Stimulated activated naive CD8-positive, alpha-beta T cell treated with anti-CD3 and anti-CD28 coated beads, Interleukin-15, amount 100 ng/mL, for 72 hours (primary cell): ENCODE measurements around the gene GOPC.
"Not testable (repeated sequence)": the region's sequence is repeated elsewhere in the genome, so short reads cannot be mapped to it uniquely, and the experiment has no call there.

Source experiments
- ATAC-seq: fragments of 150-1000 bp; cut with Tn5 transposase; 2 replicates; pipeline ENCODE4 v1.10.0; 2021; ENCODE audit warnings: mild to moderate bottlenecking, moderate library complexity
- DNase-seq, 2 donors: peaks; one replicate each; pipeline ENCODE4 v3.0.0; 2021 to 2022
- H3K27ac Mint-ChIP-seq, 2 donors: one replicate each; pipeline ENCODE4 v1.8.0; 2022; ENCODE audit warnings: mild to moderate bottlenecking in 2 of 2, mixed read lengths in 2 of 2, moderate library complexity in 2 of 2
- H3K27me3 Mint-ChIP-seq: one replicate; pipeline ENCODE4 v1.8.0; 2022; ENCODE audit warnings: mixed read lengths
- H3K4me1 Mint-ChIP-seq: one replicate; pipeline ENCODE4 v1.8.0; 2022; ENCODE audit warnings: mild to moderate bottlenecking, mixed read lengths
- H3K4me3 Mint-ChIP-seq, 2 donors: one replicate each; pipeline ENCODE4 v1.8.0; 2022; ENCODE audit warnings: mild to moderate bottlenecking in 2 of 2, mixed read lengths in 2 of 2, moderate library complexity in 1 of 2
- H3K9me3 Mint-ChIP-seq, 2 donors: one replicate each; pipeline ENCODE4 v1.8.0; 2022; ENCODE audit warnings: mixed read lengths in 2 of 2

Gene GOPC

GRCh38 chr6:117518870-117519269, 83.4 kb downstream of the GOPC start:
- H3K27me3 Mint-ChIP-seq, result no peaks in the 10 kb centered on the region
- H3K4me3 Mint-ChIP-seq, result no peak overlapping the region
- ATAC-seq, result no peak
- DNase-seq, result no peak
- H3K9me3 Mint-ChIP-seq, result no peaks in the 10 kb centered on the region
- H3K4me1 Mint-ChIP-seq, result no peaks in the 10 kb centered on the region
- no peak overlapping the region for H3K27ac Mint-ChIP-seq

GRCh38 chr6:117517995-117518394, 84.3 kb downstream of the GOPC start:
- not testable (repeated sequence) for DNase-seq, H3K4me1 Mint-ChIP-seq, H3K4me3 Mint-ChIP-seq, H3K9me3 Mint-ChIP-seq, H3K27me3 Mint-ChIP-seq, ATAC-seq, H3K27ac Mint-ChIP-seq

DNA sequence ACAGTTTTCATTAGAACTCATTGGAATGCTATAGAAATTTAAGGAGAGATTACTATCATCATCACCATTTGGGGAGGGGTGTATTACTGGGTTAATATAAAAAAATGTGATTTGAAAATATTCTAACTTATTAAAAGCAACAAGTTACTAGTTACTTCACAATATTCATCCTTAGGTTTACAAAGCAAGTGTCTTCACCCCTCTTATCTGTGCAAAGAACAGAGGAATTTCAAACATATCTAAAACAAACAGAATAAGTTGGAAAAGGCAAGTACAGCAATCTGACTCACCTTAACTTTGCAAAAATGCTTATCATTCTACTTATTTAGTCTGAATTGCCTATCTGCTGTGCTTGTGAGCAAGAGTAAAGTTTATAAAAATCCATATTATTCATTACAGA, 87.0 kb downstream of the GOPC start:
- no peak for DNase-seq
- H3K27ac Mint-ChIP-seq, result peak overlapping the region in 1 of 2 donors; percentile 28
- H3K4me1 Mint-ChIP-seq, result no peaks in the 10 kb centered on the region
- H3K9me3 Mint-ChIP-seq, result no peaks in the 10 kb centered on the region
- H3K4me3 Mint-ChIP-seq, result no peak overlapping the region
- ATAC-seq, result no peak
- H3K27me3 Mint-ChIP-seq, result no peaks in the 10 kb centered on the region

GRCh38 chr6:117514655-117515054, 87.7 kb downstream of the GOPC start:
- H3K9me3 Mint-ChIP-seq, result no peaks in the 10 kb centered on the region
- no peak for ATAC-seq
- H3K27me3 Mint-ChIP-seq, result no peaks in the 10 kb centered on the region
- no peaks in the 10 kb centered on the region for H3K4me1 Mint-ChIP-seq
- no peak overlapping the region for H3K27ac Mint-ChIP-seq
- H3K4me3 Mint-ChIP-seq, result no peak overlapping the region
- DNase-seq, result no peak

- no peak for ATAC-seq
- Mint-ChIP-seq H3K4me3 (no peak overlapping the region), H3K9me3 (no peaks in the 10 kb centered on the region), H3K27ac (no peak overlapping the region), H3K4me1 (no peaks in the 10 kb centered on the region), H3K27me3 (no peaks in the 10 kb centered on the region)
- DNase-seq, result no peak
These were observed 88.4 kb downstream of the GOPC start for GRCh38 chr6:117513778-117514365.

GRCh38 chr6:117512987-117513573, 89.2 kb downstream of the GOPC start:
- H3K27me3 Mint-ChIP-seq, result no peaks in the 10 kb centered on the region
- no peaks in the 10 kb centered on the region for H3K9me3 Mint-ChIP-seq
- no peaks in the 10 kb centered on the region for H3K4me1 Mint-ChIP-seq
- H3K4me3 Mint-ChIP-seq, result no peak overlapping the region
- no peak for ATAC-seq
- no peak overlapping the region for H3K27ac Mint-ChIP-seq
- DNase-seq, result no peak

GRCh38 chr6:117512056-117512828, 90.1 kb downstream of the GOPC start:
- H3K27me3 Mint-ChIP-seq, result no peaks in the 10 kb centered on the region
- peak overlapping the region in 1 of 2 donors; percentile 83 for H3K27ac Mint-ChIP-seq
- H3K4me3 Mint-ChIP-seq, result no peak overlapping the region
- DNase-seq, result no peak
- H3K4me1 Mint-ChIP-seq, result no peaks in the 10 kb centered on the region
- ATAC-seq, result no peak
- H3K9me3 Mint-ChIP-seq, result no peaks in the 10 kb centered on the region
